Spleen (tissue), 7 donors: Measurements from ENCODE around the gene KCTD20.

Experiments
- CTCF ChIP-seq, 11 experiments: fragments of 200-600 bp in 7 of 11; fragments of 450-650 bp in 4 of 11; sonication (generic) in 4 of 11; IDR thresholded peaks in 8 of 11; conservative IDR thresholded peaks in 3 of 11; 1 replicate in 7 of 11; 2 replicates in 4 of 11; pipeline versions ENCODE4 v1.4.0 to v1.8.0; 2016 to 2021; ENCODE audit warnings: antibody characterized with exemption in 11 of 11, inconsistent platforms in 4 of 11, mild to moderate bottlenecking in 1 of 11
- POLR2A ChIP-seq, 3 donors: fragments of 450-650 bp; IDR thresholded peaks; one replicate each; pipeline ENCODE4 v1.5.1; 2017; ENCODE audit warnings: antibody characterized with exemption in 3 of 3, mild to moderate bottlenecking in 1 of 3
- POLR2AphosphoS5 ChIP-seq, 3 donors: sonication (generic); formaldehyde crosslinking; IDR thresholded peaks; one replicate each; pipeline ENCODE4 v1.5.1; 2017; ENCODE audit warnings: antibody characterized with exemption in 3 of 3
- donor health status: DM: no; HTN: no; CAD: no; lungs with moderate emphysema.
- donor health status: DM: no; HTN: no; CAD: no.
- donor health status: DM: no; HTN: no; CAD: no.

- no peak for TF ChIP-seq CTCF (IDR thresholded peaks at IDR 0.05 in 8 of 11, conservative IDR thresholded peaks at IDR 0.05 in 3 of 11)
- TF ChIP-seq POLR2A (IDR thresholded peaks at IDR 0.05) = no peak
- no peak for TF ChIP-seq POLR2AphosphoS5 (IDR thresholded peaks at IDR 0.05)
These were observed 24.8 kb downstream of the KCTD20 start for GRCh38 chr6:36467625-36468024.
